GM12892 (cell line): ENCODE data around the gene CNPY1.

Source experiments
- DNase-seq: peaks from one replicate; pipeline ENCODE4 v3.0.0; 2011; ENCODE audit not compliant: insufficient read length
- FAIRE-seq: peaks from 2 replicates; lab custom pipeline; 2011; peaks lifted over from hg19 to GRCh38; lab: Jason Lieb, UNC
- POLR2A ChIP-seq: IDR thresholded peaks from 2 replicates; pipeline ENCODE4 v1.6.1; 2011; ENCODE audit warnings: low read depth, low read length, control low read depth
- POLR2AphosphoS5 ChIP-seq: IDR thresholded peaks from 2 replicates; pipeline ENCODE4 v1.6.1; 2011; ENCODE audit warnings: low read depth, low read length, control low read depth
- TAF1 ChIP-seq: IDR thresholded peaks from 2 replicates; pipeline ENCODE4 v1.6.1; 2011; ENCODE audit warnings: low read depth, mild to moderate bottlenecking, control low read depth, low read length, borderline replicate concordance

CNPY1 gene

GRCh38 chr7:155538293-155538692, 8.1 kb downstream of the CNPY1 start:
- no peak for FAIRE-seq
- DNase-seq = no peak
- TF ChIP-seq TAF1 (no peak), POLR2A (no peak), POLR2AphosphoS5 (no peak)

- DNase-seq = no peak
- TF ChIP-seq TAF1 = no peak
- TF ChIP-seq POLR2AphosphoS5 = no peak
- TF ChIP-seq POLR2A = no peak
- FAIRE-seq = no peak
Observed at GRCh38 chr7:155536451-155536850, 9.9 kb downstream of the CNPY1 start.

- FAIRE-seq = no peak
- no peak for DNase-seq
- TF ChIP-seq POLR2AphosphoS5 = no peak
- TF ChIP-seq POLR2A = no peak
- no peak for TF ChIP-seq TAF1
Observed at GRCh38 chr7:155534691-155535090, 11.7 kb downstream of the CNPY1 start.

GRCh38 chr7:155533827-155534690, 12.3 kb downstream of the CNPY1 start:
- TF ChIP-seq POLR2A (no peak), POLR2AphosphoS5 (no peak), TAF1 (no peak)
- peak; percentile 24 for FAIRE-seq
- peak; percentile 73 for DNase-seq

- FAIRE-seq = no peak
- DNase-seq = no peak
- no peak for TF ChIP-seq POLR2A
- TF ChIP-seq POLR2AphosphoS5 = no peak
- no peak for TF ChIP-seq TAF1
Observed at GRCh38 chr7:155533120-155533826, 13.1 kb downstream of the CNPY1 start.

GRCh38 chr7:155532792-155533119, 13.6 kb downstream of the CNPY1 start:
- FAIRE-seq (no peak), DNase-seq (no peak)
- TF ChIP-seq POLR2A (no peak), TAF1 (no peak), POLR2AphosphoS5 (no peak)

GRCh38 chr7:155531681-155532080, 14.7 kb downstream of the CNPY1 start:
- FAIRE-seq (no peak), DNase-seq (no peak)
- TF ChIP-seq POLR2A (no peak), POLR2AphosphoS5 (no peak), TAF1 (no peak)

GRCh38 chr7:155530601-155531000, 15.8 kb downstream of the CNPY1 start:
- TF ChIP-seq TAF1 = no peak
- DNase-seq = no peak
- no peak for FAIRE-seq

- no peak for FAIRE-seq
- TF ChIP-seq TAF1 (no peak), POLR2A (no peak), POLR2AphosphoS5 (no peak)
- no peak for DNase-seq
Observed at GRCh38 chr7:155529845-155530244, 16.5 kb downstream of the CNPY1 start.

GRCh38 chr7:155529346-155529745, 17.0 kb downstream of the CNPY1 start:
- TF ChIP-seq POLR2A (no peak), POLR2AphosphoS5 (no peak), TAF1 (no peak)
- DNase-seq (no peak), FAIRE-seq (no peak)

GRCh38 chr7:155527664-155528063, 18.7 kb downstream of the CNPY1 start:
- DNase-seq = no peak
- no peak for TF ChIP-seq POLR2A
- TF ChIP-seq POLR2AphosphoS5 = no peak
- no peak for TF ChIP-seq TAF1
- FAIRE-seq = no peak

GRCh38 chr7:155526225-155526624, 20.1 kb downstream of the CNPY1 start:
- no peak for TF ChIP-seq TAF1
- TF ChIP-seq POLR2A = no peak
- no peak for TF ChIP-seq POLR2AphosphoS5
- FAIRE-seq = no peak
- no peak for DNase-seq
